HepG2 (cell line): ENCODE measurements around the gene UCN2. TPM values are rescaled to one million over a fixed set of nuclear protein-coding genes. Genes with fewer than 3 reads are reported as not detected.

Source experiments
- ETV5 ChIP-seq: IDR thresholded peaks from 2 replicates; pipeline ENCODE4 v1.6.1; 2018; ENCODE audit warnings: missing biosample characterization, missing genetic modification reagents, inconsistent platforms, borderline replicate concordance
- HBP1 ChIP-seq: IDR thresholded peaks from 2 replicates; pipeline ENCODE4 v1.6.1; 2016; ENCODE audit warnings: low read depth, control low read depth
- HINFP ChIP-seq: sonication (generic); formaldehyde crosslinking; IDR thresholded peaks from 2 replicates; pipeline ENCODE4 v1.4.0; 2020; ENCODE audit warnings: low read depth, mild to moderate bottlenecking, missing genetic modification reagents
- HMGXB3 ChIP-seq: sonication (generic); formaldehyde crosslinking; IDR thresholded peaks from 2 replicates; pipeline ENCODE4 v1.4.0; 2020; ENCODE audit warnings: missing genetic modification reagents, borderline replicate concordance
- HNRNPL ChIP-seq: fragments of 200-400 bp; formaldehyde crosslinking; IDR thresholded peaks from 2 replicates; pipeline ENCODE4 v1.6.1; 2017; ENCODE audit warnings: mild to moderate bottlenecking, low read depth, low read length
- KMT2B ChIP-seq: IDR thresholded peaks from 2 replicates; pipeline ENCODE4 v1.6.1; 2016; ENCODE audit warnings: missing genetic modification reagents, missing compliant biosample characterization
- PPARG ChIP-seq: conservative IDR thresholded peaks from 2 replicates; pipeline ENCODE4 v1.6.1; 2016; ENCODE audit warnings: missing biosample characterization, missing genetic modification reagents
- TAF15 ChIP-seq: fragments of 200-400 bp; formaldehyde crosslinking; IDR thresholded peaks from one replicate; pipeline ENCODE4 v1.6.1; 2018; ENCODE audit warnings: mild to moderate bottlenecking, low read depth, low read length; ENCODE audit not compliant: poor library complexity, severe bottlenecking
- TFDP1 ChIP-seq: IDR thresholded peaks from 2 replicates; pipeline ENCODE4 v1.6.1; 2016; ENCODE audit warnings: missing compliant biosample characterization, missing genetic modification reagents, borderline replicate concordance
- ZBTB8A ChIP-seq: sonication (generic); formaldehyde crosslinking; IDR thresholded peaks from 2 replicates; pipeline ENCODE4 v1.4.0; 2020; ENCODE audit warnings: mild to moderate bottlenecking, low read depth, missing genetic modification reagents, borderline replicate concordance
- ZNF549 ChIP-seq: sonication (generic); formaldehyde crosslinking; IDR thresholded peaks from 2 replicates; pipeline ENCODE4 v1.5.0; 2020; ENCODE audit warnings: missing genetic modification reagents
- ZNF790 ChIP-seq: sonication (generic); formaldehyde crosslinking; IDR thresholded peaks from 2 replicates; pipeline ENCODE4 v1.8.0; 2022; ENCODE audit warnings: missing genetic modification reagents, mild to moderate bottlenecking, borderline replicate concordance
- polyA plus RNA-seq, 8 experiments: library from polyadenylated mRNA; depleted of rRNA in 3 of 8; stranded (reverse) in 7 of 8; unstranded in 1 of 8; fragments of >200 nt; fragmentation: Illumina TruSeq in 4 of 8; extraction: Trizol in 4 of 8; gene quantifications; 2 replicates each; pipeline versions ENCODE4 v1.2.1 to v1.2.3, GENCODE V29; 2011 to 2016; ENCODE audit warnings: low read depth in 4 of 8, missing spikeins in 1 of 8, mixed read lengths in 1 of 8; ENCODE audit not compliant: insufficient read depth in 1 of 8
- total RNA-seq, 5 experiments: library from RNA; depleted of rRNA; stranded (reverse); fragments of >200 nt; fragmentation: Illumina TruSeq; extraction: Trizol; gene quantifications; 2 replicates each; pipeline ENCODE4 v1.2.3, GENCODE V29; 2016; ENCODE audit warnings: low read depth in 1 of 5
- TF ChIP-seq, protein P1 (sequence below), 2 experiments: IDR thresholded peaks; 2 replicates each; pipeline ENCODE4 v1.6.1; 2011 to 2012; ENCODE audit warnings: low read length in 2 of 2, borderline replicate concordance in 1 of 2, low read depth in 1 of 2, mild to moderate bottlenecking in 1 of 2, moderate library complexity in 1 of 2

UCN2 gene
- total and polyA plus RNA-seq, 2 of the 13 experiments (the other 11 are each of a cell fraction or from before 2014, with no cell fraction given) = 0.07 to 1.5 TPM

DNA sequence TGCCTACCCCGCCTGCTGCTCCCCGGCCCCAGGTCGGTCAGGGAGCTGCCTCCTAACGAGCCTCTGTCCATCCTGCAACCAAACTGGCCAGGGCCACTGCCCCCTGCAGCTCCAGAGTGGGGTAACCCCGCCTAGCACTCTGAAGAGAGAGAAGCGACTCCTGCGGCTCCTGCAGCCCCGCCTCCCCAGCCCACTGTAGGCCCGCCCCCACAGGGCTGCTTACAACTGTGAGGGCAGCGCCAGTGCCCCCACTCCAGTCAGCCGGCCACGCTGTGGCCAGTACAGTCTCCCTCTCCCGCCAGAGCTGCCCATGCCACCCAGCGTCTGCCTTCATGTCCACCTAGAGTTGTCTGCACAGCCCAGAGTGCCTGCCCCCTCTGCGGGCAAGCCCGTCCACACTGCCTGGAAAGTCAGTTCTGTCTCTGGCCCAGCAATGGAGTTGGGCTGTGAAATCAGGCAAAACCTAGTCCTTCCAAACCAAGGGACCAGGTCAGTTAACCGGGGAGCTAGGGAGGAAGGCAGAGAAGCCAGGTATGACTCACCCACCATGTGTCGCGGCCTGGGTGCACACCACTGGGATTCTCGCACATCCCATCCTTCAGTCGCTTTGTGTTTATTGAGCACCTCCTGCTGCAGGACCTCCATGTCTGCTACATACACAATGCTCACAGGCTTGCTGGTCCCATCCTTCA is 2.4 kb downstream of the UCN2 start (continued):
- TF ChIP-seq TFDP1 (CRISPR knock-in tag) = no peak
- no peak for TF ChIP-seq HBP1 (CRISPR knock-in tag)
- TF ChIP-seq, protein P1, sequence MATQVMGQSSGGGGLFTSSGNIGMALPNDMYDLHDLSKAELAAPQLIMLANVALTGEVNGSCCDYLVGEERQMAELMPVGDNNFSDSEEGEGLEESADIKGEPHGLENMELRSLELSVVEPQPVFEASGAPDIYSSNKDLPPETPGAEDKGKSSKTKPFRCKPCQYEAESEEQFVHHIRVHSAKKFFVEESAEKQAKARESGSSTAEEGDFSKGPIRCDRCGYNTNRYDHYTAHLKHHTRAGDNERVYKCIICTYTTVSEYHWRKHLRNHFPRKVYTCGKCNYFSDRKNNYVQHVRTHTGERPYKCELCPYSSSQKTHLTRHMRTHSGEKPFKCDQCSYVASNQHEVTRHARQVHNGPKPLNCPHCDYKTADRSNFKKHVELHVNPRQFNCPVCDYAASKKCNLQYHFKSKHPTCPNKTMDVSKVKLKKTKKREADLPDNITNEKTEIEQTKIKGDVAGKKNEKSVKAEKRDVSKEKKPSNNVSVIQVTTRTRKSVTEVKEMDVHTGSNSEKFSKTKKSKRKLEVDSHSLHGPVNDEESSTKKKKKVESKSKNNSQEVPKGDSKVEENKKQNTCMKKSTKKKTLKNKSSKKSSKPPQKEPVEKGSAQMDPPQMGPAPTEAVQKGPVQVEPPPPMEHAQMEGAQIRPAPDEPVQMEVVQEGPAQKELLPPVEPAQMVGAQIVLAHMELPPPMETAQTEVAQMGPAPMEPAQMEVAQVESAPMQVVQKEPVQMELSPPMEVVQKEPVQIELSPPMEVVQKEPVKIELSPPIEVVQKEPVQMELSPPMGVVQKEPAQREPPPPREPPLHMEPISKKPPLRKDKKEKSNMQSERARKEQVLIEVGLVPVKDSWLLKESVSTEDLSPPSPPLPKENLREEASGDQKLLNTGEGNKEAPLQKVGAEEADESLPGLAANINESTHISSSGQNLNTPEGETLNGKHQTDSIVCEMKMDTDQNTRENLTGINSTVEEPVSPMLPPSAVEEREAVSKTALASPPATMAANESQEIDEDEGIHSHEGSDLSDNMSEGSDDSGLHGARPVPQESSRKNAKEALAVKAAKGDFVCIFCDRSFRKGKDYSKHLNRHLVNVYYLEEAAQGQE (IDR thresholded peaks at IDR 0.05; ENCODE audit: borderline replicate concordance in 1 of 2, low read depth in 1 of 2, low read length in 2 of 2) = no peak
- no peak for TF ChIP-seq ZNF790
- TF ChIP-seq PPARG (CRISPR knock-in tag) = no peak
- peak; percentile 76; the same call in 1 of the 2 replicates for TF ChIP-seq HNRNPL
- no peak for TF ChIP-seq HMGXB3 (CRISPR knock-in tag)
- no peak for TF ChIP-seq TAF15
- TF ChIP-seq ETV5 (CRISPR knock-in tag) = no peak
- TF ChIP-seq KMT2B (CRISPR knock-in tag) = no peak
- no peak for TF ChIP-seq HINFP
- TF ChIP-seq ZNF549 (CRISPR knock-in tag) = no peak
- TF ChIP-seq ZBTB8A = no peak
